CD4-positive, CD25-positive, alpha-beta regulatory T cell (primary cell): ENCODE measurements around the gene SLC6A9. TPM values are rescaled to one million over a fixed set of nuclear protein-coding genes. Genes with fewer than 3 reads are reported as not detected.

ENCODE experiments used
- ATAC-seq, 2 donors: fragments of 150-1000 bp; cut with Tn5 transposase; one replicate each; pipeline ENCODE4 v1.10.0; 2021; ENCODE audit warnings: low read depth in 2 of 2, moderate number of reproducible peaks in 2 of 2, moderate library complexity in 1 of 2
- DNase-seq, 3 donors: peaks; one replicate each; pipeline versions ENCODE4 v3.0.0 to v3.0.0-alpha.2; 2012 to 2022; ENCODE audit warnings: mixed read lengths in 1 of 3
- H3K27ac ChIP-seq: one replicate; pipeline ENCODE4 v1.7.0; 2013; ENCODE audit warnings: mild to moderate bottlenecking, low read length; ENCODE audit not compliant: insufficient read depth, poor library complexity, severe bottlenecking
- H3K27me3 ChIP-seq: one replicate; pipeline ENCODE4 v1.7.0; 2013; ENCODE audit warnings: low read length; ENCODE audit not compliant: control insufficient read depth, insufficient read depth
- H3K36me3 ChIP-seq: one replicate; pipeline ENCODE4 v1.7.0; 2013; ENCODE audit warnings: mild to moderate bottlenecking, low read length, moderate library complexity; ENCODE audit not compliant: control insufficient read depth, insufficient read depth
- H3K4me1 ChIP-seq: 2 replicates; pipeline ENCODE4 v1.7.0; 2013; ENCODE audit warnings: mild to moderate bottlenecking, low read length; ENCODE audit not compliant: insufficient read depth, control insufficient read depth, poor library complexity, severe bottlenecking
- H3K4me3 ChIP-seq: one replicate; pipeline ENCODE4 v1.7.0; 2013; ENCODE audit warnings: low read depth, mild to moderate bottlenecking, low read length, moderate library complexity
- H3K9me3 ChIP-seq, 2 experiments: 1 replicate in 1 of 2; 2 replicates in 1 of 2; pipeline ENCODE4 v1.7.0; 2013; ENCODE audit warnings: low read length in 2 of 2, mild to moderate bottlenecking in 1 of 2, moderate library complexity in 1 of 2; ENCODE audit not compliant: control insufficient read depth in 2 of 2
- H3K27ac Mint-ChIP-seq, 3 donors: one replicate each; pipeline ENCODE4 v1.8.0; 2020 to 2022; ENCODE audit warnings: mild to moderate bottlenecking in 3 of 3, mixed read lengths in 3 of 3, moderate library complexity in 2 of 3
- H3K27me3 Mint-ChIP-seq: one replicate; pipeline ENCODE4 v1.8.0; 2022; ENCODE audit warnings: mild to moderate bottlenecking, mixed read lengths
- H3K36me3 Mint-ChIP-seq: one replicate; pipeline ENCODE4 v1.8.0; 2020; ENCODE audit warnings: mixed read lengths
- H3K4me1 Mint-ChIP-seq, 4 donors: one replicate each; pipeline ENCODE4 v1.8.0; 2020 to 2022; ENCODE audit warnings: mixed read lengths in 4 of 4, mild to moderate bottlenecking in 1 of 4
- H3K4me3 Mint-ChIP-seq, 4 donors: one replicate each; pipeline ENCODE4 v1.8.0; 2020 to 2022; ENCODE audit warnings: mild to moderate bottlenecking in 4 of 4, mixed read lengths in 4 of 4, moderate library complexity in 3 of 4
- H3K9me3 Mint-ChIP-seq, 7 donors: one replicate each; pipeline ENCODE4 v1.8.0; 2020 to 2022; ENCODE audit warnings: mixed read lengths in 7 of 7, mild to moderate bottlenecking in 3 of 7, moderate library complexity in 2 of 7
- polyA plus RNA-seq, 4 donors: library from polyadenylated mRNA; unstranded; fragments of 300-500 nt; fragmentation: Illumina TruSeq; gene quantifications; one replicate each; pipeline ENCODE4 v1.2.3, GENCODE V29; 2021
- total RNA-seq: library from RNA; stranded (reverse); gene quantifications from one replicate; pipeline ENCODE4 v1.2.3, GENCODE V29; 2022

Gene SLC6A9
- total and polyA plus RNA-seq, 5 donors from 2014 or later = 0.07 to 0.20 TPM; not detected in 3

DNA sequence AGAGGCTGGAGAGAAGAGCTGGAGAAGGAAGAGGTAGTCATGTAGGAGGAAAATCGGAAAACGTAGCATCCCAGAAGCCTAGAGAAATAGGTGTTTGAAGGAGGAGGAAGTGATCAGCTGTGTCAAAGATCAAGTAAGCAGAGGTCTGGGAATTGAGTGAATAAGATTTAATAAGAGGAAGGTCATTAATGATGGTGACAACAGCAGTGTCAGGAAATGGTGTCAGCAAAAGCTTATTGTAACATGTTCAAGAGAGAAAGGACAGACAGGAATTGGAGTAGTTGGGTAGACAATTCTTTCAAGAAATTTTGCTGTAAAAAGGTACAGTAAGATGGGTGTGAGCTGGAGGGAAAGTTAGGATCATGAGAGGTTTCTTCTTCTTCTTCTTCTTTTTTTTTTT lies 41.6 kb upstream of the SLC6A9 start:
- Mint-ChIP-seq H3K27ac (no peak overlapping the region), H3K4me3 (no peak overlapping the region), H3K27me3 (peaks cover 30% of the 10 kb centered on the region), H3K9me3 (peaks cover 0 to 4% (median 0%) of the 10 kb centered on the region in 7 donors), H3K36me3 (no peaks in the 10 kb centered on the region), H3K4me1 (peaks cover 0 to 5% (median 0%) of the 10 kb centered on the region in 4 donors)
- no peak overlapping the region for H3K4me3 ChIP-seq
- H3K36me3 ChIP-seq = no peaks in the 10 kb centered on the region
- DNase-seq (no peak), ATAC-seq (no peak)
- H3K27me3 ChIP-seq = no peaks in the 10 kb centered on the region
- H3K4me1 ChIP-seq = no peaks in the 10 kb centered on the region
- no peaks in the 10 kb centered on the region for H3K9me3 ChIP-seq
- H3K27ac ChIP-seq = no peak overlapping the region

DNA sequence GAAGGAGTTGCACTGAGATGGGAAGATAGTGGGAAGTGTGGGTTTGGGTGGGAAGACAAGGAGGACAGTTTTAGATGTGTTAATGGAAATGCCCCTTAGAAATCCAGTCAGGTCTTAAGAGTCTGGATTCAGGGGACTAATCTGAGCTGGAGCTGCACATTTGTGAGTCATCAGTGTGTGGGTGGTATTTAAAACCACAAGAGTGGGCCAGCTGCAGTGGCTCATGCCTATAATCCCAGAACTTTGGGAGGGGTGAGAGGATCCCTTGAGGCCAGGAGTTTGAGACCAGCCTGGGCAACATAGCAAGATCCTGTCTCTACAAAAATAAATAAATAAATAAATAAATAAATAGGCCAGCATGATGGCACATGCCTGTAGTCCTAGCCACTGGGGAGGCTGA lies 40.9 kb upstream of the SLC6A9 start:
- Histone ChIP-seq H3K27me3 (no peaks in the 10 kb centered on the region), H3K4me3 (no peak overlapping the region), H3K36me3 (no peaks in the 10 kb centered on the region), H3K27ac (no peak overlapping the region), H3K4me1 (no peaks in the 10 kb centered on the region), H3K9me3 (no peaks in the 10 kb centered on the region)
- DNase-seq (no peak), ATAC-seq (no peak)
- peaks cover 0 to 4% (median 0%) of the 10 kb centered on the region in 7 donors for H3K9me3 Mint-ChIP-seq
- H3K27me3 Mint-ChIP-seq = peaks cover 35% of the 10 kb centered on the region
- no peak overlapping the region for H3K27ac Mint-ChIP-seq
- no peak overlapping the region for H3K4me3 Mint-ChIP-seq
- no peaks in the 10 kb centered on the region for H3K36me3 Mint-ChIP-seq
- H3K4me1 Mint-ChIP-seq = peaks cover 0 to 5% (median 0%) of the 10 kb centered on the region in 4 donors

DNA sequence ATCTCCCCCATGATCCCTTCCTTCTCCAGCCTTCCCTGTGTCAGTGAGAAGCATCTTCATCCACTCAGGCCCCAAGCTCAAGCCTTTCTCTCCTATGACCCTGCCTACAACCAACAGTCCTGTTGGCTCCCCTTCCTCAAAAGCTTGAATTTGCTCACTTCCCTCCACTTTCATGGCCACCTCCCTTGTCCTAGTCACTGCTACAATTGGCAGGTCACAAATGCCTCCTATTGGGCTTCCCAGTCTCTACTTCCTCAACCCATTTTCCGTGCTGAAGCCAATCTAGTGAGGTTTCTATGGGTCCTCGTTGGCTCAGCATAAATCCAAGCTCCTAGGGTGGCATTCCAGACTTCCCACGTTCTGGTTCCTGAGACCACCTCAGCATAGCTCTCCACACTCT lies 40.2 kb upstream of the SLC6A9 start:
- Histone ChIP-seq H3K9me3 (no peaks in the 10 kb centered on the region), H3K4me1 (no peaks in the 10 kb centered on the region), H3K27me3 (no peaks in the 10 kb centered on the region), H3K4me3 (no peak overlapping the region), H3K27ac (no peak overlapping the region), H3K36me3 (no peaks in the 10 kb centered on the region)
- no peak overlapping the region for H3K27ac Mint-ChIP-seq
- DNase-seq (no peak), ATAC-seq (no peak)
- H3K36me3 Mint-ChIP-seq = no peaks in the 10 kb centered on the region
- peaks cover 0 to 5% (median 0%) of the 10 kb centered on the region in 4 donors for H3K4me1 Mint-ChIP-seq
- H3K9me3 Mint-ChIP-seq = peaks cover 0 to 4% (median 0%) of the 10 kb centered on the region in 7 donors
- H3K27me3 Mint-ChIP-seq = peaks cover 40% of the 10 kb centered on the region
- H3K4me3 Mint-ChIP-seq = no peak overlapping the region

DNA sequence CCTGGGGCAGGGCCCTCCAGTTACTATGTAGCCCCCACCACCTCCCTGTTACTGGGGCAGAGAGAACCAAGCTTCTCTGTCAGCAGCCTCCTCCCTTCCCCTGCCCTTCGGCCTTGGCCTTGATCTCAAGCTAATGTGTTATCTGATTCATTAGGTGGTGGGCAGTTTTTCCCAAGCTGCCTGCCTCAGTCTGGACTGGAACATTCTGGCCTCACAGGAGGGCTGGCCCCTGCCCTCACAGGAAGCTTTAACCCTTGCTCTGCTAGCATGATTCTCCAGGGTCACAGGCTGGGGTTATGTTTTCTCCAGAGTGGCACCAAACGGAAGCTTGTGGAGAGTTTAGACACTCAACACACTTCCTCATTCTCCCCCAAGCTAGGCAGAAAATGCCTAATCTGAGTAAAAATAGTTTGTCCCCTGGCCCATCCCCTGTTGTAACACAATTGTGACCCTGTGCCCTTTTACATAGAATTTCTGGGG lies 37.2 kb upstream of the SLC6A9 start:
- Mint-ChIP-seq H3K9me3 (peaks cover 0 to 2% (median 0%) of the 10 kb centered on the region in 7 donors), H3K27me3 (peaks cover 34% of the 10 kb centered on the region), H3K4me3 (no peak overlapping the region), H3K36me3 (no peaks in the 10 kb centered on the region), H3K27ac (no peak overlapping the region), H3K4me1 (peaks cover 0 to 1% (median 0%) of the 10 kb centered on the region in 4 donors)
- H3K27ac ChIP-seq = no peak overlapping the region
- H3K36me3 ChIP-seq = no peaks in the 10 kb centered on the region
- H3K4me1 ChIP-seq = no peaks in the 10 kb centered on the region
- ATAC-seq (no peak), DNase-seq (no peak)
- H3K4me3 ChIP-seq = no peak overlapping the region
- H3K27me3 ChIP-seq = no peaks in the 10 kb centered on the region
- H3K9me3 ChIP-seq = no peaks in the 10 kb centered on the region

DNA sequence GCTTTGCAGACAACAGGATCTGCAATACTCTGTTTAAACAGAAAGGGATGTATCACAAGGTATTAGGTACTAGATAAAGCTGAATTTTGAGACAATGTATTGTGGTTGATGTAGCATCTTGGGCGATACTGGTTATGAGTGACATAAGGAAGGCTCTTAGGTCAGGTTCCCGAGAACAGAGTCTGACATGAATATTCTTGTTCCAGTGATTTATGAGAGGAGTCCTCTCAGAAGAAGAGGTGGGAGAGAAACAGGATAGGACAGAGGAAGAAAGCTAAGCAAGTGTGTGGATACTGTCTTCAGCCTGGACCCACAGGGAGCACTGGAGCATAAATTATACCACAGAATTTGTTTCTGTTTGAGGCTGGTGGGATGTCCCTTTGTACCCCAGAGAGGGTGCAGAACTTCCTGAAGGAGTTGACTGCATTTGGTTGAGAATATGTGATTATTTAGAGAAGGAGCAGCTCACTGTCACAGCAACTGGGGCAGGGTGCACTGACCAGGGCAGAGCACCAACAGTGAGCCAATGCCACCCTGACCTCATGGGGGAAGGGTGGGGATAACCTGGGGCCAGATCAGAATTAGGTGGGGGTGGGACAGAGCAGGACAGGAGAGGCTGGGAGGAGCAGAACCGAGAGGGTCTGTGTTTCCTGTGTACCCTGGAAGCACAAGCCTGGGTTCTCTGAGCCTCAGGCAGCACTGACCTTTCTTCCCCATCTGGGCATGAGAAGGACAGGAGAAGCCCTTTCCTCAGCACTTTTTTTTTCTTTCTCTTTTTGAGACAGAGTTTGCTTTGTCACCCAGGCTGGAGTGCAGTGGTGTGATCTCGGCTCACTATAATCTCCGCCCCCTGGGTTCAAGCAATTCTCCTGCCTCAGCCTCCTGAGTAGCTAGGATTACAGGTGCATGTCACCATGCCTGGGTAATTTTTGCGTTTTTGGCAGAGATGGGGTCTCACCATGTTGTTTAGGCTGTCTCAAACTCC lies 36.3 kb upstream of the SLC6A9 start:
- Mint-ChIP-seq H3K4me1 (no peaks in the 10 kb centered on the region), H3K9me3 (peaks cover 0 to 1% (median 0%) of the 10 kb centered on the region in 7 donors), H3K4me3 (no peak overlapping the region), H3K36me3 (no peaks in the 10 kb centered on the region), H3K27me3 (peaks cover 36% of the 10 kb centered on the region), H3K27ac (no peak overlapping the region)
- Histone ChIP-seq H3K4me3 (no peak overlapping the region), H3K27ac (no peak overlapping the region), H3K36me3 (no peaks in the 10 kb centered on the region), H3K9me3 (no peaks in the 10 kb centered on the region), H3K27me3 (no peaks in the 10 kb centered on the region), H3K4me1 (no peaks in the 10 kb centered on the region)
- ATAC-seq (no peak), DNase-seq (no peak)

DNA sequence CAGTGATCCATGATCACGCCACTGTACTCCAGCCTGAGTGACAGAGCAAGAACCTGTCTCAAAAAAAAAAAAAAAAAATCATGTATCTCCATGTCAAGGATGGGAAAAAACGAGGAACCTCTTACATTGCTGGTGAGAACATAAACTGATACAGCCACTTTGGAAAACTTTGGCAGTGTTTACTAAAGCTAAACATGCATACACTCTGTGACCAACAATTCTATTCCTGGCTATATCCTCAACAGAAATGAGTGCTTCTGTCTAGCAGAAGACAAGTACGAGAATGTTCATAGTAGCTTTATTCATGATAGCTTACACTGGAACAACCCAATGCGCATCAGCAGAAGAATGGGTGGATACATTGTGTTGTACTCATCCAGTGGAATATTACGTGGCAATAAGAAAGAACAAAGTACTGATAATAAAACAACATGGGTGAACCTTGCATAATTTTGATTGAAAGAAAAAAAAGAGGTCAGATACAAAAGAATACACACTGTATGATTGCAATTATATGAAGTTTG lies 31.5 kb upstream of the SLC6A9 start:
- H3K27me3 ChIP-seq = peaks cover 3% of the 10 kb centered on the region
- H3K4me3 Mint-ChIP-seq = no peak overlapping the region
- no peak for ATAC-seq
- H3K9me3 ChIP-seq = no peaks in the 10 kb centered on the region
- no peaks in the 10 kb centered on the region for H3K4me1 Mint-ChIP-seq
- no peaks in the 10 kb centered on the region for H3K9me3 Mint-ChIP-seq
- H3K36me3 Mint-ChIP-seq = no peaks in the 10 kb centered on the region
- H3K27me3 Mint-ChIP-seq = peaks cover 23% of the 10 kb centered on the region
- H3K27ac ChIP-seq = no peak overlapping the region
- H3K27ac Mint-ChIP-seq = no peak overlapping the region
- H3K4me1 ChIP-seq = no peaks in the 10 kb centered on the region
- H3K4me3 ChIP-seq = no peak overlapping the region
- DNase-seq = no peak
- H3K36me3 ChIP-seq = no peaks in the 10 kb centered on the region

DNA sequence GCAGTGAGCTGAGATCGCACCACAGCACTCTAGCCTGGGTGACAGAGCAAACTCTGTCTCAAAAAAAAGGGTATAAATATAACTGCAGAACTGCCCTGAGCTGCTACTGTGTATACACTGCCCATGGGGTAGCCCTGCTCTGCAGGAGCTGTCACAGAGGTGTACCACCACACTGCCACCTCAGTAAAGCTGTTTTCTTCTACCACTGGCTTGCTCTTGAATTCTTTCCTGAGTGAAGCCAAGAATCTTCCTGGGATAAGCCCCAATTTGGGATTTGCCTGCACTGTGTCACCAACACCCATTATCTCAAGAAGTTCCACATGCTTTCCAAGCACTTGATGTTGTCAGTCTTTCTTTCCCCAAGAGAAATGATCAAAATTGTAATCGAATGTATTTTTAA lies 30.6 kb upstream of the SLC6A9 start:
- Histone ChIP-seq H3K36me3 (no peaks in the 10 kb centered on the region), H3K4me1 (no peaks in the 10 kb centered on the region), H3K27me3 (peaks cover 3% of the 10 kb centered on the region), H3K9me3 (no peaks in the 10 kb centered on the region), H3K4me3 (no peak overlapping the region), H3K27ac (no peak overlapping the region)
- Mint-ChIP-seq H3K4me3 (no peak overlapping the region), H3K27me3 (peaks cover 16% of the 10 kb centered on the region), H3K27ac (no peak overlapping the region), H3K4me1 (no peaks in the 10 kb centered on the region), H3K36me3 (no peaks in the 10 kb centered on the region), H3K9me3 (no peaks in the 10 kb centered on the region)
- DNase-seq (no peak), ATAC-seq (no peak)
